Activated CD4-positive, alpha-beta T cell treated with anti-CD3 and anti-CD28 coated beads, Interleukin-10, Interleukin-2, amounts not matched to agents 100 ng/mL and 50 ng/mL, durations not matched to agents 16 hours and 8 hours (primary cell): ENCODE results near the gene EMX1.
"Not testable (repeated sequence)": the region's sequence is repeated elsewhere in the genome, so short reads cannot be mapped to it uniquely, and the experiment has no call there.

Experiments
- DNase-seq: peaks from one replicate; pipeline ENCODE4 v3.0.0-alpha.2; 2020

EMX1 gene

GRCh38 chr2:72901426-72901825 lies 15.9 kb upstream of the EMX1 start:
- DNase-seq = no peak

GRCh38 chr2:72907369-72907768 lies 9.9 kb upstream of the EMX1 start:
- DNase-seq = not testable (repeated sequence)

GRCh38 chr2:72908741-72909140 lies 8.6 kb upstream of the EMX1 start:
- no peak for DNase-seq

GRCh38 chr2:72911256-72911655 lies 6.1 kb upstream of the EMX1 start:
- no peak for DNase-seq

DNA sequence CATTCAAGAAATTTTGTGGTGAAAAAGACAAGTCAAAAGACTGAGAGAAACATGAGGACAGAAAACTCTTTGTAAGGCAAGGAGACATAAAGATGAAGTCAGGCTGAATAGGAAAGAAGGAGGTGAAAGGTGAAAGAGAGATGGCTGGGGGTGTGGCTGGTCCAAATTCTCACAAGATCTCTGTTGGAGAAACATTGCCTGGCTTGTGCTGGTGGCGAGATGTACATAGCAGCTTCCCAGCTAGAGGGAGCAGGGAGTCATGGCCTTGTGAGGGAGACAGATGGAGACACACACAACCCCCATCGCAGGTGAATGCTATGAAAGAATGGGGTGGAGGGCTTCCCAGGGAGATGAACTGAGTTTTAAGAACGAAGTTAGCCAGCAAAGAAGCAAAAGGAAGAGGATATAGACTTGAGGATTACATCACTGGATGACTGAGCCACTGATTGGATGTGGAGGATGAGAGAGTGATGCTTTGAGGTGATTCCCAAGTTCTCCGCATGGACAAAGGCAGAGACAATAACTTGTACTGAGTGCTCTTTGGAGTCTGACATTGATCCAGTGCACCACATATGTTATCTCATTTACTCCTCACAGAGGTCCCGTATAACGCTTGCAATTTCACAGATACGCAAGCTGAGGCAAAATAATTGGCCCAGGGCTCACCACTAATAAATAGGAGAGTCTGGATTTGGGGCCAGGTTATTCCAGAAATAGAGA lies 3.7 kb upstream of the EMX1 start:
- no peak for DNase-seq

GRCh38 chr2:72914206-72914559 lies 3.1 kb upstream of the EMX1 start:
- no peak for DNase-seq

DNA sequence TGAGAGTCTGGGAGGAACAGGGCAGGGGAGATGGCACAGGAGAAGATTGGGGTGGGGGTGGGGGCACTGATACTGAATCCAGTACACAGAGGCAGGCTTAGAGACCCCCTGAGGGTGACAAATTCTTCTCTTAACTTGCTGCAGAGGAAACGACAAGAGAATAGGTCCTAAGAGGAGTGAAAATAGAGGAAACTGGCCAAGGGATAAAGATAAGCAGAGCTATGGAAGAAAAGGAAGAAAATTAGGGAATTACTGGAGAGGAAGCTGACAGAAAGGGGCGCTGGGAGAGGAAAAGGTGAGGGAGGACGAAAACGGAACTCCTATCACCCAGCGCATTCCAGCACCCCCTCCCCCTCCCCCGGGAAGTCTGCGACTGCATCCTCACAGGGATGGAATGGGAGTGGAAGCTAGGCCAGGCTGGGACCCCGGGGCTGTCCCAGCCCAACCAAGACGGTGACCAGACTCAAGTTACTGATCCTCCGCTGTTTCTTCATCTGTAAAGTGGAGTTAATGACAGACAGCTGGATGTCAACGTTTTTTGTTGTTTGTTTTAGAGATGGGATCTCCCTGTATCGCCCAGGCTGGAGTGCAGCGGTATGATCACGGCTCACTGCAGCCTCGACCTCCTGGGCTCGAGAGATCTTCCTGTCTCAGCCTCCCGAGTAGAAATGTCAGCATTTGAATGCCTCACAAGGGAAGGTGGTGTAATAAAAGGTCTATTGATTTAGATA lies 2.6 kb upstream of the EMX1 start:
- DNase-seq = no peak

GRCh38 chr2:72915320-72915906 lies 1.9 kb upstream of the EMX1 start:
- no peak for DNase-seq

GRCh38 chr2:72915907-72916742 lies 1.2 kb upstream of the EMX1 start:
- peak; percentile 48 for DNase-seq

DNA sequence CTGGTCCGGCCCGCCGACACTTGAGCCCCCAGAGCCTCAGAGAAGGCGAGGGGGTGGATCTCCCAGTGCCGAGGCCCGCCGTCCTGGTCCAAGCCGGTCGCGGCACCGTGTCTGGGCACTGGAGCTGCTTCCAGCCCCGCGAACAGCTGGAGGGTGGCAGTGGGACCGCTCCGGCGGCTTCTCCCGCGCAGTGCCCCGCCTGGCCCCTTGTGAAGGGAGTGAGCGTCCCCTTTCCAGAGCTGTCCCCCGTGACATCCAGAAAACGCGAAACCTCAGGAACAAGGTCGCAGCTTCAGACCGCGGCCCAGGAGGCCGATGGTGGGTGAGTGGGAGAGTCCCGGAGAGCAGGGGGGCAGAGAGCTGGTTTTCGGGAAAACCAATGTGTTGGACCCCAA lies 579 bp upstream of the EMX1 start:
- DNase-seq = no peak

GRCh38 chr2:72917877-72918553 lies 696 bp downstream of the EMX1 start:
- peak; percentile 11 for DNase-seq

- no peak for DNase-seq
Measured at GRCh38 chr2:72919414-72920317, 2.3 kb downstream of the EMX1 start.

GRCh38 chr2:72920318-72921087 lies 3.2 kb downstream of the EMX1 start:
- DNase-seq = peak; percentile 36

DNA sequence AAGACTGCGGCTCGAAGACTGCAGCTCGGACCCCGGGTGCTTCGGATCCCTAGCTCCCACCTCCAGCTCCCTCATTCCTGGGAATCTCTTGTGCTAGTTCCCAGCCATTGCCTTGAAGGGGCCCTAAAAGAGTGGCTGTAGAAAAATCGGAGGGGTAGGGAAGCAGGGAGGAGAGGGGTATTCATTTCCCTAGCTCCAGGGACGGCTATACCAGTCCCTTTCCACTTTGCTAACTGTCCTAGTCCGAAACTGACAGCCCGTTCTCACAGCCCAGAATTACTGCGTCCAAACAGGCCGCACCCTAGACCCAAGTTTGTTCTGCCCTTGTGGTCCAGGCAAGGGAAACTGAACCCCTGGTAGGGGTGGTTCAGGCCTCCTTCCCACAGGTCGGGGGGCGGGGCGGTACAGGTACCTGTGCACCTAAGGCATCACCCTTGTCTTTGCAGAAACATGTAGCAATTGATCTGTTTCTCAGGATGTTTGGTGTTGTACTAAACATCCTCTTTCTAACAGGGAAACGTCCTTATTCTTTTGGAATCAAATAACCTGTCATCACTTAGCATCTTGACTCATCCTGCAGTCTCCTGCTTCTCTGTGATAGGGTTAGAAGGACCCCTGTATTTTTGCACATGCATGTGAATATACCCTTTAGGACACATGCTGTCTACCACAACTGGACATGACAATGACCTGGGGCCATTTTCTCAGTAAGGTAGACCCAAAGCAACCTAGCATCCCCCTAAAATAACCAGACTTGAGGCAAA lies 4.0 kb downstream of the EMX1 start:
- DNase-seq = no peak

DNA sequence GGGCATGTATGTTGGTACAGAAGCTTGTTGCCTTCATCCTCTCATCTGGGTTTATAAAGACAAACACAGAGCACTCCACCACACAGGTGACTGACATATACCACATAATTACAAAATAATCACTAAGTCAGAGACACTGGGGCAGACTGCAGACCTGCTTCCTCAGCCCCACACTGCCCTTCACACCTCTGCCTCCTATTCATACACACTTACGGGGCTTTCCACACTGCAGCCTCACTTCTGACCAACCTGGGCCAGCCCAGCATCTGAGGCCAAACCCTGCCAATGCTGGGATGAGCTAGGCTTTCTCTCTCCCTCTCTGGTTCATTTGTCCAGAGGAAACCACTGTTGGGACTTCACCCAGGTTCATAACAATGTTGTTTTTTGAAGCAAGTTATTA lies 4.5 kb downstream of the EMX1 start:
- no peak for DNase-seq

GRCh38 chr2:72923833-72924352 lies 6.6 kb downstream of the EMX1 start:
- no peak for DNase-seq

- no peak for DNase-seq
Measured at GRCh38 chr2:72924353-72925240, 7.3 kb downstream of the EMX1 start.

- DNase-seq = no peak
Measured at GRCh38 chr2:72925328-72925943, 8.1 kb downstream of the EMX1 start.
